ENCODE results near the gene ANKRD62. TPM values are rescaled to one million over a fixed set of nuclear protein-coding genes. Genes with fewer than 3 reads are reported as not detected.

ANKRD62 gene
- not detected for polyA plus RNA-seq (2012; ENCODE audit: insufficient read depth, insufficient read length)

DNA sequence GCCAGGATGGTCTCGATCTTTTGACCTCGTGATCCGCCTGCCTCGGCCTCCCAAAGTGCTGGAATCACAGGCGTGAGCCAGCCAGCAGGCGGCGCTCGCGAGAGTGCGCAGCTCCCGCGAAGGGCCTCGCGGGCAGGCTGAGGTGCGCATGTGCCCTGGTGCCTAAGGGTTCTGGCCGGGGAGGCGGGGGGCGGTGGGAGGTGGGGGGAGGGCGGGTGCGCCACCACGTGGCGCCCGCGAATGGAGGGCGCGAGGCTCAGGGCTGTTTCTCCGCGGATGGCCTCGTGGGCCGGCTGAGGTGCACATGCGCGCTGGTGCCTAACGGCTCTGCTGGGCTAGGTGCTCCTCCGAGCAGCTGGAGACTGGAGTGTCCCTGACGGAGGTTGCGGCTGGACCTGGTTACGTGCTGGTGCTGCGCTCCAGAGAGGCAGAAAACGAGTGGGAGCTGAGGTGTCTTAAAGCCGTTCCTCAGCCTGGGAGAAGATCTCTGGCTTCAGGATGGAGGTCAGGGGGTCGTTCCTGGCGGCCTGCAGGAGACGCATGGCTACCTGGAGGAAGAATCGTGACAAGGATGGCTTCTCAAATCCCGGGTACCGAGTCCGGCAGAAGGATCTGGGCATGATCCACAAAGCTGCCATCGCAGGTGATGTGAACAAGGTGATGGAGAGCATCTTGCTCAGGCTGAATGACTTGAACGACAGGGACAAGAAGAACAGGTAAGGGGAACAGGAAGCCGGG lies at the start of gene ANKRD62:
Gene ANKRD62, plus strand, starts transcription at position 324 of the 738 bp plus-strand sequence. Its CDS starts 175 bp downstream, at position 499.
- H3K4me3 ChIP-seq (ENCODE audit: low read length): no peak within 1 kb of the TSS
- no peak for DNase-seq (ENCODE audit: low read depth, low spot score)

DNA sequence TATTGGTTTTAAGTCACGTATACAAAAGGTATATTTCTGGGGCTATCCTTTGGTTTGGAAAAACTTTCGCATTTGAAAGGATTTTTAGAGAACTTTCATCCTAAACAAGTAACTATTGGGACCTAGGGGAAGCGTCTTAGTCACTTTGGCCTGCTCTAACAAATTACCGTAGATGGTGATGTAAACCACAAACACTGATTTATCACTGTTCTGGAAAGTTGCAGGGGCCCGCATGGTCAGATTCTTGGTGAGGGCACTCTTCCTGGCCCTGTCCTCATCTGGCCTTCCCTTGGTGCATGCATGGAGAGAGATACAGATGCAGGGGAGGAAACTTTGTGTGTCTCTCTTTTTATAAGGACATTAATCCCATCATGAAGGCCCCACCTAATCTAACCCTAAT lies 49.1 kb upstream of the ANKRD62 start:
- no peak for DNase-seq (ENCODE audit: low read depth, low spot score)
- no peak overlapping the region for H3K4me3 ChIP-seq (ENCODE audit: low read length)

DNA sequence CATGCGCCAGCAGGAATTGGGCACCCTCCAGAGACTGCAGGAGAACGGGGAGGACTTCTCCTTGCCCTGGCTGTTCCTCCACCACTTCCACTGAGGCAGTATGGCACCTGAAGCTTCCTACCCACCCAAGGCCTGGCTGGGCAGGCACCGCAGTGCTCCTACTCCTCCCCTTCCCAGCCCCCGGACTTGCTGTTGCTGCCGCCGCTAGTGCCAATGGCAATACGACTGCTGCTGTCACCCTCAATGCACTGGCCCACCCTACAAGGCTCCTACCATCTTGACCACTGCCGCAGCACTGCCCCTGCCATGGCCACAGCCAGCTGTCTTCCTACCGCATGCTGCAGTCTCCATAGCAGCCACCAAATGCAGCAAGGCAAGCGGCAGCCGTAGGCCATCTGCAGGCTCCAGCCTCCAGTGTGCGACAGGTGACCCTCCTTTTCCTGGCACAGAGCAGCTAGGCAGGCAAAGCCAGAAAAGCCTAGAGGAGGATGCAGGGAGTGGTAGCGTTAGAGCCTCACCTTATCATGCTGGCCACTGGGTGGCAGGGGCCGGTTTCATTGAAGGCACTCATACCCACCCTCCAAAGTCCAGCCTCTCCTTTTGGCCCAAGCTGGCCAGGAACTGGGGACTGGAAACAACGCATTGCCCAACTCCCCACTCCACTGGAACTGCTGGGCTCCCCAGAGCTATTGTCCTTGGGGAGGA lies 47.4 kb upstream of the ANKRD62 start:
- no peak overlapping the region for H3K4me3 ChIP-seq (ENCODE audit: low read length)
- DNase-seq (ENCODE audit: low read depth, low spot score): no peak

DNA sequence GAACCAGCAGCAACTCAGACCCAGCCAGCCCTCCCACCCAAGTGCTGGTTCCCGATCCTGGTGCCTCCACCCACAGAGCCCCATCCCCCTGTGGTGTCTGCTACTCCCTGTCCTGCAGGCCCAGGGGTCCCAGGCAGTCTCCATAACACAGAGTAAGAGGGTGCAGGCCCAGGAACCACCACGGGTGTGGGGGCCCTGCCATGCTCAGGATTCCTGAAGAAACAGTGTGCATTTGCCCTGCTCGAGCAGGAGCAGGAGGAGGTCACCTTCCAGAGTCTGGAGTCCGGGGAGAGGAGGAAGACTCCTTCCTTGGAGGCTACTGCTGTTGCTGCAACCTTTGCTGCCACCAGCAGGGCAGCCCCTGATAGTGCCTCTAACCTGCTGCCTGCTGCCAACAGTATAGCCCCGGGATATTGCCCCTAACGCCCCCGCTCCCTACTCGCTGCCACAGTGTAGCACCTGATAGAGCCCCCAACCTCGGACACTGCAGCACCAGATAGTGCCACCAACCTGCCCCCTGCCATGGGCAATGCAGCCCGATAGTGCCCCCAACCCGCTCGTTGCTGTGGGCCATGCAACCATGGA lies 46.8 kb upstream of the ANKRD62 start:
- no peak for DNase-seq (ENCODE audit: low read depth, low spot score)
- no peak overlapping the region for H3K4me3 ChIP-seq (ENCODE audit: low read length)

DNA sequence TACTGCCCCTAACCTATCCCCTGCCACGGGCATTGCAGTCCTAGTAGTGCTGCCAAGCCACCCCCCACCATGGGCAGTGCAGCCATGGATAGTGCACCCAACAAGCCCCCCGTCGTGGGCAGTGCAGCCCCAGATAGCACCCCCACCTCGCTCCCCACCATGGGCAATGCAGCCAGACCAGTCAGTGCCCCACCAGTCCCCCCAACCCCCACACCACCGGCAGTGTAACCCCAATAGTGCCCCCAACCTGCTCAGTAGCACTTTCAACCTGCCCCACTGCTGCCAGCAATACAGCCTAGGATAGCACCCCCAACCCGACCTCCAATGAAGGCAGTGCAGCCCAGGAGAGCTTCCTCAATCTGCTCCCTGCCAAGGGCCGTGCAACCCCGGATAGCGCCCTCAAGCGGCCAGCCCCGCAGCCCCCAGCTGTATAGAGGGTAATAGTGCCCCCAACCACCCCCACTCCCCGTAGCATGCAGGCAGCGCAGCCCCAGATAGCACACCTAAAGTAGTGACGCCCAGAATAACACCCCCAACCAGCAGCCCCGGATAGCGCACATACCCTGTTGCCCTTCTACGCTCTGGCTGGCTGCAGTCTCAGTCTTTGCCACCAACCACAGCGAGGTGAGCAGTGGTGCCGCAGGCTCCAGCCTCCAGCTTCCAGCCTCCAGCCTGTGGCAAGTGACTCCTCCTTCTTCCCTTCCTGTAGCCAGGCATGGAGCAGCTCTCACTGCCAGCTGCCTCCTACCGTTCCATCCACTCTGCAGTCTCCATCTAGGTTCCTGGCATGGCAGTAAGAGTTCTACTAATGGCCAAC lies 45.4 kb upstream of the ANKRD62 start:
- no peak for DNase-seq (ENCODE audit: low read depth, low spot score)

DNA sequence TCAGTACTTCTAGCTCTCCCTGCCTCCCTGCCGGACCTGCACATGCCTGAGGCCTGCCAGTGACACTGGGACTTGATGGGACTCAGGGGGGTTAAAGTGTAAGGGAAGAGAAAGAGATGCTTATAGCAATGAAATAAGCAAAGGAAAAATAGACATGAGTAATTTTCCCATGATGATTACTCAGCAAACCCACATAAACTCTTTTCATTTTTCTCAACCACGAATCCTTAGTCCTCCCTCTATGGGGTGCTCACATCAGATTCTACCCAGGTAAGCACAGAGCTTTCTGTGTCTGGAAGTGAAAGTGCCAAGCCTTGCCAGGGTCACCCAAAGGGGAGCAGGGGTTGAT lies 44.8 kb upstream of the ANKRD62 start:
- DNase-seq (ENCODE audit: low read depth, low spot score): no peak
- no peak overlapping the region for H3K4me3 ChIP-seq (ENCODE audit: low read length)

More for the DNA sequence above, 45.4 kb upstream of the ANKRD62 start:
- no peak overlapping the region for H3K4me3 ChIP-seq (ENCODE audit: low read length)

DNA sequence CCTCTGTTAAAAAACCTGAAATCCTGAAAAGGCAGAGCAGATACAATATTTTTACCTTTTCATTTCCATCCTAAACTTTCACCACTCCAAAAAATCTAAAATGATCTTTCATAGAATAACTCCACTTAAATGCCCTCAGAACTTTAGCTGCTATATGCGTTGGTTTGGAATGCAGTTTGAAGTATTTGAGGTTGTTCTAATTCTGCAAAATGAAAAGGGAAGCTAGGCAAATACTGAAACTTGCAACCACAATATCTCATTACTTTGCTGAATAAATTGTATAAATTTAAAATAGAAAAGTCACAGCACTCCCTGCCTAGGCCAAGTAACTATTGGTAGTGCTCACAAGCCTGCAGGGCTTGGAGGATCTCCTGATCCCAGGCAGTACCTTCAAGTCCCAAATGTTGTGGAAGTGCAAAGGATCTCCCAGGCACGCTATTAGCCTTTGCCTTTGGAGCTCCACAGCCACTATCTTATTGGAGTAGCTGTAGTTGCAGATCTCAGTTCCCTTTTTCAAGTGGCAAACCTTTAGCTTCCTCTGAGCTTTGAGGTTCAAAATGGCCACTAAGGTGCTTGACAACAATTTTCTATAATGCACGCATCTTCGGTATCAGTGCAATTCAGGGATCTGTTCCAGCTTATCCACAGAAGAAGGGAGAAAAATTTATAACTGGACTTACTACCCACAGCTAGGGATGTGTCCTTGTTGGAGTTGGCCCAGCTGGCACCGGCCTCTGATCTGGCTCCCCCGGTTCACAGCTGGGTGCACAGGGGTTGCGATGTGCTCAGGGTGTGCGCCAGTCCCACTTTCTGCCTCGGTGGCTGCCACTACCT lies 43.4 kb upstream of the ANKRD62 start:
- no peak overlapping the region for H3K4me3 ChIP-seq (ENCODE audit: low read length)
- DNase-seq (ENCODE audit: low read depth, low spot score): no peak

DNA sequence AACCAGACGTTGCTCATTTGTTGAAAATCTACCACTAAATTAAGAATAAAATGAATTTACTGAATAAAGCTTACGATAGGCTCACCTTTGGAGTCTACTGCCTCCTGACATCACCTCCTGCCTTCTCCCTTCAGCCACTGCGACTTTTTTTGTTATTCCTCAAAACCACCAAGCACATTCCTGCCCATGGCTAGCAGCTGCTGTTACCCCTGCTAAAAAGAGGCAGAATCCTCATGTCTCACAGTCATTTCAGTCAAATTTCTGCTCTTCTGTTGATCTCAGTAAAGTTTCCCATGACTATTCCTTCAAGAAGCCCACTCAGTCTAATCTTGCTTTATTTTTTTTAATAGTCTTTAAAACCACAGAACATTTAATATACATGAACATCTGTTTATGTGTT lies 40.8 kb upstream of the ANKRD62 start:
- H3K4me3 ChIP-seq (ENCODE audit: low read length): no peak overlapping the region
- DNase-seq (ENCODE audit: low read depth, low spot score): no peak

DNA sequence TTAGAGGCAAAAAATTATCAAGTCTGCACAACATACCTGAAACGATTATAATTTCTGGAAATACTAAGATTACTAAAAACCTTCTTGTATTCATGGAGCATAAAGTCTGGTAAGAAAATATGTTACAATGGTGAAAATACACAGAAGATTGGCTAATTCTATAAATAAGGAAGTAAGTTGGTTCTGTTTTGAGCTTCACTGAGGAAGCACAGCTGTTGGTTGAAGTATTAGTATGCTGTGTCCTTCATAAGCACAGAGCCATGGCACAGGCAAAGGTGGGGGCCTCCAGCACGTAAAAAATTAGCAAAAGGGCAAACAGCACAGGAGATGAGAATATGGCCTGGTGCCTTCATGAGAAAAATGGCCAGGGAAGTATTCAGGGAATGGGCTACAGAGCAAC lies 40.4 kb upstream of the ANKRD62 start:
- DNase-seq (ENCODE audit: low read depth, low spot score): no peak
- H3K4me3 ChIP-seq (ENCODE audit: low read length): no peak overlapping the region

DNA sequence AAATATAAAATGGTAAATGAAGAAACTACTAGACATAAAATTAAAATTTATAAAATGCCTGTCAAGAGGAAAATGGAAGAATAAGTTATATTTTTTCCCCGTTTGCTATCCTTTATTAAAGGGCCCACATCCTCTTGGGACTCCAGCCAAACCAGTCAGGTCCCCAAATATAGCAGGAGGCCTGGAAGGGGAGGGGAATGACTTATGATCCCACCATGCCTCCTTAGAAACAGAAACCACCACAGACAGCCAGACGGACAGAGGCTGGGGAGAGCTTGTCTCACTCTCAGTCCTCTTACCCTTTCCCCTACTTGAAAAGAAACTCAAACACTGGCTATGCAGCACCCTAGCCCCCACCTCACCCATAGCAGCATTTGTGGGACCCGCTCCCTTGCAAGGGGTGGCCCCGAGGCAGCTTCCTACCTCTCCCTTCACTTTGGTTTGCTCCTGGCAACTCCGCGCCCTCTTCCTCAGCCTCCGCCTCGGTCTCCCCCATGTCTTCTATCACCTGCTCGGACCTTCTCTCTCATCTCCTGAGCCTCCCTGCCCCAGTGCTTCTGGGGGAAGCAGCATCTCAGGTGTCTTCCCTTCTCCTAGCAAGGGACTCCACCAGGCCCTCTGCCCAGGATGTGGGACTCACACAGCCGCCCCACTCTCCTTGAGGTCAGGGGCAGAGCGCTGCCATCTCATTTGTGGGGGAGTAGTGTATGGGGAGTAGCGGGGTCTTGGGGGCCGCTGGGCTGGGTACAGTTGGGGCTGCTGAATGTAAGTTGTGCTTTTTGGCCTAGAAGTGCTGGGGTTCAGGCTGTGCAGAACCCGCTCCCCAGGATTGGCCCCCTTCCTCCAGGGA lies 37.4 kb upstream of the ANKRD62 start:
- DNase-seq (ENCODE audit: low read depth, low spot score): no peak
- no peak overlapping the region for H3K4me3 ChIP-seq (ENCODE audit: low read length)

DNA sequence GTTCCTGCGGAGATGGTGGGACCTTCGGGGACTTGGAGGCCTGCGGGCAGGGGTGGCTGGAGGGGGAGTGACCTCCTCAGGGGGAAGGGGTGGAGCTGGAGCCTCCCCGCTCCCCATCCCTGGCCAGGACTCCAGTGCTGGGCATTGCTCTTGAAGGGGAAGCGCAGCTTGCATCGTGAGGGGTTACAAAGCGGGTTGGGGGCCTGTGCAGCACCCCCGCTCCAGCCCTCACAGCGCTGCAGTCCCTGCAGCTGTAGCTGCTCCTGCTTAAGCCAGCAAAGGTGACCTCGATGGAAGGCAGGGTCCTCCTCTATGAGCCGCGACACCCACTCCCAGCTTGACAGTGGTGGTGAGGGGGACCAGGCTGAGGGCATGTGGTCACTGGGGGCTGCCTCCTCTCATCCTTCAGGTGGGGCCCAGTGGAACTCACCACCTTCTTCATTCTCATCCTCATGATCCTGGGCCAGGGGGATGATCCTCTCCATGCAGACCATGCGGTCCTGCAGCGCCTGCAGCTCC lies 36.7 kb upstream of the ANKRD62 start:
- no peak overlapping the region for H3K4me3 ChIP-seq (ENCODE audit: low read length)
- DNase-seq (ENCODE audit: low read depth, low spot score): no peak

DNA sequence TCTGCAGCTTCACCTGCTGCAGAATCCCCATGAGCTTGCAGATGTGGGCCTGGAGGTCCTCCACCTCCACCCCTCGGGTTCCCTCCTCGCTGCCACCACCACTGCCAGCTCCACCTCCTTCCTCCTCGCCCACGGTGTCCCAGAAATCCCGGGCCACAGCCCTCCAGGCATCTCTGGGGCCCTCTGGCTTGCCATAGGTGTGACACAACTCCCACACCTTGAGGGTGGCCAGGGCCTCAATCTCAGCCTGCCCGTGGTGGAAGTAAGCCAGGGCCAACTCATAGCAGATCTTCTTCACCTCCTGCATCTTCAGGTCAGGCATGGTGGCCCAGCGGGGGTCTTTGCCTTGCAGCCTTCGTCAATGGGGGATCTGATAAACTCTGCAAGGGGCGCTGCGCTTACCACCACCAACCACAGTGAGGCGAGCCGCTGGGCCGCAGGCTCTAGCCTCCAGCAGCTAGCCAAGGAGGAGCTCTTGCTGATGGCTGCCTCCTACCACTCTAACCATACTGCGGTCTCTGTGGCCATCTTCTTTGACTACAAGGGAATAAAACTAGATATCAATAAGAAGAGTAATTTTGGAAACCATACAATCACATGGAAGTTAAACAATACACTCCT lies 36.1 kb upstream of the ANKRD62 start:
- no peak for DNase-seq (ENCODE audit: low read depth, low spot score)
- H3K4me3 ChIP-seq (ENCODE audit: low read length): no peak overlapping the region

DNA sequence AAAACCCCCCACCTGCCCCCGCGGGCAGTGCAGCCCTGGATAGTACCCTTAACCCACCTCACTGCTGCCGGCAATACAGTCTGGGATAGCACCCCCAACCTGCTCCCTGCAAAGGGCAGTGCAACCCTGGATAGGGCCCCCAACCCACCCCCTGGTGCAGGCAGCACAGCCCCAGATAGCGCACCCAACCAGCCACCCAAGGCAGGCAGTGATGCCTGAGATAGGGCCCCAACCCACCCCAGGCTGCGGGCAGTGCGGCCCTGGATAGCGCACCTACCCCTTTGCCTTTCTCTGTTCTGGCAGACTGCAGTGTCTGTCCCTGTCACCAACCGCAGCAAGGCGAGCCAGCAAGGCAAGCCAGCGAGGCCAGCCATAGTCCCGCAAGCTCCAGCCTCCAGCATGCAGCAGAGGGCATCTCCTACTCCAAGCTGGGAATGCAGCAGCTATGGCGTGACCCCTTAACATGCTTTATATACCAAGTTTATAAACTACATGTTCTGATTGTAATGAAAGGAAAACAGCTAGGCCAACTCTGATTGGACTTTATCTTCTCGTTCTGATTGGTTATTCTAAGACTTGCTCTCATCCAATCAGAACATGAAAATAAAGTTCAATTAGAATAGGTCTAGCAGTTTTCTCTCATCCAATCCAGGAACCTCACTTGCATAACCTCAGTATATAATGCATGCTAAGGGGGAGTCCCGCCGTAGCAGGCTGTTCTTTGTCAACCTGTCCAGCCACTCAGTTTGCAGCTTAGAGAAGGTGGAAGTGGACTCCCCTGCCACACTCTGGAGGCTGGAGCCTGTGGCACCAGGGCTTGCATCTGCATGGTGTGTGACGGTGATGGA lies 34.1 kb upstream of the ANKRD62 start:
- DNase-seq (ENCODE audit: low read depth, low spot score): peak; percentile 40
- H3K4me3 ChIP-seq (ENCODE audit: low read length): no peak overlapping the region

DNA sequence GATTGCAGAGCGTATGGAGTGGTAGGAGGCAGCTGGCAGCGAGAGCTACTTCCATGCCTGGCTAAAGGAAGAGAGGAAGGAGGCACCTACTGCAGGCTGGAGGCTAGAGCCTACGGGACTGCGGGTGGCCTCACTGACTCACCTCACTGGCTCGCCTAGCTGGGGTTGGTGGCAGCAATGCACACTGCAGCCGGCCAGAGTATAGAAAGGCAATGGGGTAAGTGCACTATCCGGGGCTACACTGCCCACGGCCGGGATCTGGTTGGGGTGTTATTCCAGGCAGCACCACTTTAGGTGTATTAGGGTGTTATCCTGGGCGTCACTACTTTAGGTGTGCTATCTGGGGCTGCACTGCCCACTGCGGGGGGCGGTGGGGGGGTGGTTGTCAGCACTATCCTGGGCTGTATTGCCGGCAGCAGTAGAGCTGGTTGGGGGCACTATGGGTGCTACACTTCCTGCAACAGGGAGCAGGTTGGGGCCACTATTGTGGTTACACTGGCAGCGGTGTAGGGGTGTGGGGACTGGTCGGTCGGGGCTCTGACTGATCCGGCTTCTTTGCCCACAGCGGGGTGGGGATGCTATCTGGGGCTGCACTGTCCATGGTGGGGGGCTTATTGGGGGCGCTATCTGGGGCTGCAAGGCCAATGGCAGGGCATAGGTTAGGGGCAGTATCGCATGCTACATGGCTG lies 33.3 kb upstream of the ANKRD62 start:
- no peak for DNase-seq (ENCODE audit: low read depth, low spot score)
- H3K4me3 ChIP-seq (ENCODE audit: low read length): no peak overlapping the region

DNA sequence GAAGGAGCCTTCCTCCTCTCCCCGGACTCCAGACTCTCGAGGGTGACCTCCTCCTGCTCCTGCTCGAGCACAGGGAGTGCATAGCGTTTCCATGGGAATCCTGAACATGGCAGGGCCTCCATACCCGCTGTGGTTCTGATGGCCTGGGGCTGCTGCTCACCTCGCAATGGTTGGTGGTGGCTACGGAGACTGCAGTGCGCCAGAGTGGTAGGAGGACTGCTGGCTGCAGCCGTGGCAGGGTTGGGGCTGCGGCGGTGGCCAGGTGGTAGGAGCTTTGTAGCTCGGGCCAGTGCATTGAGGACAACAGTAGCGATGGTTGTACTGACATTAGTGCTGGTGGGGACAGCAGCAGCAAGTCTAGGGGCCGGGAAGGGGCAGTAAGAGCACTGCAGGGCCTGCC lies 32.0 kb upstream of the ANKRD62 start:
- no peak overlapping the region for H3K4me3 ChIP-seq (ENCODE audit: low read length)
- no peak for DNase-seq (ENCODE audit: low read depth, low spot score)

DNA sequence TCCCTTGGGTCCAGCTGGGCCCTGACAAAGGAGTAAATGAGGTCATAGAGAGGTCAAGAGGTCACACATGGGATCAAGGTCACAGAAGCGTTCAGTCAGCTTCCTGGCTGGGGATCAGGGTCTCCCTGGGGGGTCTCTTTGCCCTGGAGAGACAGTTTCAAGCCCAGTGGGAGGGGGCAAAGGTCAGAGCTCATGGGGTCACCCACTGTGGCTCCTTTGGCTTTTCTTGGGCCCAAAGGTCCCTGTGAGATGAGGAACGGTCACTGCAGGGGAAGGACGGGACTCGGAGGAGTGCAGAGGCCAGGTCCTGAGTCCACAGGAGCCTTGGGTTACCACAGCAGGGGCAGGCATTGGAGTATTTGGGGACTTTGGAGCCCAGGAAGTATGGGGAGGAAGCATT lies 30.7 kb upstream of the ANKRD62 start:
- no peak overlapping the region for H3K4me3 ChIP-seq (ENCODE audit: low read length)
- DNase-seq (ENCODE audit: low read depth, low spot score): no peak

Data from Jurkat, Clone E6-1 (cell line).